Measurements from ENCODE around the gene FOXM1.

The FOXM1 gene, protein sequence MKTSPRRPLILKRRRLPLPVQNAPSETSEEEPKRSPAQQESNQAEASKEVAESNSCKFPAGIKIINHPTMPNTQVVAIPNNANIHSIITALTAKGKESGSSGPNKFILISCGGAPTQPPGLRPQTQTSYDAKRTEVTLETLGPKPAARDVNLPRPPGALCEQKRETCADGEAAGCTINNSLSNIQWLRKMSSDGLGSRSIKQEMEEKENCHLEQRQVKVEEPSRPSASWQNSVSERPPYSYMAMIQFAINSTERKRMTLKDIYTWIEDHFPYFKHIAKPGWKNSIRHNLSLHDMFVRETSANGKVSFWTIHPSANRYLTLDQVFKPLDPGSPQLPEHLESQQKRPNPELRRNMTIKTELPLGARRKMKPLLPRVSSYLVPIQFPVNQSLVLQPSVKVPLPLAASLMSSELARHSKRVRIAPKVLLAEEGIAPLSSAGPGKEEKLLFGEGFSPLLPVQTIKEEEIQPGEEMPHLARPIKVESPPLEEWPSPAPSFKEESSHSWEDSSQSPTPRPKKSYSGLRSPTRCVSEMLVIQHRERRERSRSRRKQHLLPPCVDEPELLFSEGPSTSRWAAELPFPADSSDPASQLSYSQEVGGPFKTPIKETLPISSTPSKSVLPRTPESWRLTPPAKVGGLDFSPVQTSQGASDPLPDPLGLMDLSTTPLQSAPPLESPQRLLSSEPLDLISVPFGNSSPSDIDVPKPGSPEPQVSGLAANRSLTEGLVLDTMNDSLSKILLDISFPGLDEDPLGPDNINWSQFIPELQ

DNA sequence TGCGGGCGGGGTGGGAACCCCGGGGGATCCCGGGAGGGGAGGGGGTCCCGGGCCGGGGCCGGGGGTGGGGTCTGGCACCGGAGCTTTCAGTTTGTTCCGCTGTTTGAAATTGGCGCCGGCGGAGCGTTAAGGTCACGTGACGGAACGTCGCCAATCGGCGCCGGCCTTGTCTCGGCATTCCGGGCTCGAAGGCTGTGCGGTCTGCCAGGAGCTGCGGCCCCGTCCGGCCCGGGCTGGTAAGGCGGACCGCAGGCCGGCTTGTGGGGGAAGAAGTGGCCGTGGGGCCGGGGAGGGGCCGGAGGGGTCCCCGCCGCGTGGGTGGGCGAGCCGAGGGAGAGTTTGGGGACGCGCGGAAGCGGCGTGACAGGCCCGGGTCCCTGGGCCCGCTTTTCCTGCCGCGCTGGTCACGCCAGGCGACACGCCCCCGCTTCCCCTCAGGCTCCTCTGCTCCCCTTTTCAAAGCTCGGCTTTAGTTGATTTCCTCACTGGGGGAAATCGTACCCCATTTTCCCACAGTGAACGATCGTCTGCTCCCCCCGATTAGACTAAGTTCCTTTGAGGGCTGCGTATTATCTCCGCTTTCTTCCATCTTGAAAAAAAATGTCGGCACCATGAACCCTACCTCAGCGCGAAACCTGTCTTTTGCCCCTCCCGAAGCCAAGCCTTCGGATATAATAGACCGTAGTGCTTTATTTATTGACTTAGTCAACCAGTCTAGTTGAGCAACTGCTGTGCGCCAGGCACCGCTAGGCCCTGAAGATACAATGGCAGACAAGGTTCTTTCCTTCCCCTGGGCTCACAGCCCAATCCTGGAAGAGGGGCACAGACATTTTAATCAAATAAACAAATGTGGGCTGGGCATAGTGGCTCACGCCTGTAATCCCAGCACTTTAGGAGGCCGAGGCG lies at the start of gene FOXM1, which contains the start of gene RHNO1:
TSS of gene FOXM1 (minus strand) at position 128 of the 906 bp plus-strand sequence. CDS start 2,696 bp downstream, outside the sequence.
TSS of gene RHNO1 (plus strand) at position 177 of the 906 bp plus-strand sequence. CDS start 8,144 bp downstream, outside the sequence.
- DNase-seq (ENCODE audit: low spot score): peak; percentile 98

DNA sequence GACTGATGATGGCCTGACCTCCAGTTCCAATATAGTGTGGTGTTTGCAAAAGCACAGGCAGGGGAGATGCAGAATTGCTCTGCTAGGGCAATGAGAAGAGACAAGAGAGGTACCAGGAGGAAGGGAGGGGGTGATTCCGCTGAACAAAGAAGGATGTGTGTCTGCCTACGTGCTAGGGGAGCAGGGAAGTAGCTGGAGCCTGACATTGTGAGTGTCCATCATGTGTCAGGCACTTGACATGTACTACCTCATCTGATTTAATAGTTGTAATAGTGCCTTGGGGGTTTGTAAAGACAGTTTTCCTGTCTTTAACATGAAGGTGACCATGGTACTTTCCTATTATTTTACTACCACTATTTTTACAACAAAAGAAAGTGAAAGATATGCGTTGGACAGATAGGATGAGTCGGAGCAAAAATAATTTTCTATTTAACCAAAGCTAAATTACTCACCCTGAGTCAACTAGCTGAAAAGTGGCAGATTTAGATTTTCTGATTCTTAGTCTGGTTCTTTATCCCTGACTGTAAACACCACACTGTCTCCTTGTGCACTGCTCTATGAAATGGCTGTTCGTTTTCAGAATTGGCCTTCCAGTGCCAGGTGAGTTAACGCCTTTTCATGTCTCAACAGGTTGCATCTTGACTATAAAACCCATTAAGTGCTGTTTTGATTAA lies 48.5 kb upstream of the FOXM1 start:
- DNase-seq (ENCODE audit: low spot score): peak; percentile 41

DNA sequence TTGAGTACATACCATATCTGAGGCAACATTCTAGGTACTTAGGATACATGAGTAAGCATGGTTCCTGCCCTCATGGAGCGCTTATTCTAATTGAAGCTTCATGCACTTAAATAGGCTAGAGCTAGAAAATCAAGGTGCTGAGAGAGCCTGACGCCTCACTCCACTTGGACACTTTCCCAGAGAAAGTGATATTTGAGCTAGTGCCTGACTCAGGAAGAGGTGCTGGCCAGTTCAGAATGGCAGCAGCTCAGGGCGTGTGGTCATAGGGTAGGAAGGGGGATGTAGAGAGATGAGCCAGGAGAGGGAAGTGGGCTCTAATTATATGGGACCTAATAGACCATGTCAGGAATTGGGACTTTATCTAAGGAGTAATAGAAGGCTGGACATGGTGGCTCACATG lies 47.0 kb upstream of the FOXM1 start:
- DNase-seq (ENCODE audit: low spot score): peak; percentile 31

DNA sequence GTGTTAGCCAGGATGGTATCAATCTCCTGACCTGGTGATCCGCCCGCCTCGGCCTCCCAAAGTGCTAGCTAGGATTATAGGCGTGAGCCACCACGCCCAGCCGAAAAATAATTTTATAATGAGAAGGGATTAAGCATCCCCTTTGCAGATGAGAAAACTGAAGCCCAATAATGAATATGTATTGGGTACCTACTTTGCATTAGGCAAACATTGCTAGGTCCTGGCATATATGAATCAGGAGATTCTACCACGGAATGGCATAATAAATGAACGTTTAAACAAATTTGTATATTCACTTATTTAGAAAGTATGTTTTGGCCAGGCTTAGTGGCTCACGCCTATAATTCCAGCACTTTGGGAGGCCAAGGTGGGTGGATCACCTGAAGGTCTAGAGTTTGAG lies 46.1 kb upstream of the FOXM1 start:
- no peak for DNase-seq (ENCODE audit: low spot score)

DNA sequence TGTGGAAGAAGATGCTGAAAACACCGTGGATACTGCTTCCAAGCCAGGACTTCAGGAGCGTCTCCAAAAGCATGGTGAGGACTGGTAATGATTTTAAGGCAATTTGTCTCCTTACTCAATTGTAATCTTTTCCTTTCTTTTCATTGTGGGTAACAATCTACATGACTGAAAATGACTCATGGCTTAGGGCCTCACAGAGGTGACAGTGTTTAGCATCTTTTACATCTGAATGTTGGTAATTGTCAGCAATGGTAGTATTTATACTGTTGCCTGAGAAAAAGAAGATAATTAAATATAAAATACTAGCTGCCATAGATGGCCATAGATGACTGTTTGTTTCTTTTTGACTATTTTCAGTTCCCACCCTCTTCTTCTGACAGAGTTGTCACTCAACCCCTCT lies 45.4 kb upstream of the FOXM1 start:
- no peak for DNase-seq (ENCODE audit: low spot score)

DNA sequence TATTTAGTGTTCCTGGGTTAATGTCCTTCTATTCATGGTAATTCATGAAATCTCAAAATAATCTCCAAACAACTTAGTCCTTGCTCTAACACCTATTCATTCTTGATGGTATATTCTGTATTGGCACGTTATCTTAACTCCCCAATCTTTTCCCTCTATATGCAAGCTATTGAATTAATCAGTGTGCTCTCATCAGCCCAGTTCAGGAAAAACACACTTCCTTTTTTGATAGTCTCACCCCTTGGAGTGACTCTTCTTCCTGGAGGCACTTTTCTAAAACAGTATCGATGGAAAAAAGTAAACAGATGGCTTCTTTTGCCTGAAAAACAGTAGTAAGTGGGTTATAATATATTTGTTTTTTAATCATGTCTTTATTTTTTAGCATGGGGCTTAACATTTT lies 42.3 kb upstream of the FOXM1 start:
- no peak for DNase-seq (ENCODE audit: low spot score)

DNA sequence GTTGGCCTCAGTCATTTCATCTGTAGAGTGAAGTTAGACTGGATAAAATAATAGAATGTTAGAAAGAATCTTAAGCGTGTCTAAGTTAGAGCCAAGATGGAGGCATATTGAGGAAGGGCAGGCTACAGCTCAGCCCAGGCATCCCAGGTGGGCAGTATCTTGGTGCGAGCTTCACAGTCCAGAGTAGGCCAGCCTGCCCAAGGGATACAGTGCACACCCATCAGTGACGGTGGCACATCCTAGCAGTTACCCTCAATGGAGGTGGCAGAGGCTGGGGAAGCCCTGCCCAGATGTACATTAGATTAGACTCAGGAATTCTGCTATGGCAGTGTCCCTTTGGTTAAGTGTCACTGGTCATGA lies 35.2 kb upstream of the FOXM1 start:
- no peak for DNase-seq (ENCODE audit: low spot score)

DNA sequence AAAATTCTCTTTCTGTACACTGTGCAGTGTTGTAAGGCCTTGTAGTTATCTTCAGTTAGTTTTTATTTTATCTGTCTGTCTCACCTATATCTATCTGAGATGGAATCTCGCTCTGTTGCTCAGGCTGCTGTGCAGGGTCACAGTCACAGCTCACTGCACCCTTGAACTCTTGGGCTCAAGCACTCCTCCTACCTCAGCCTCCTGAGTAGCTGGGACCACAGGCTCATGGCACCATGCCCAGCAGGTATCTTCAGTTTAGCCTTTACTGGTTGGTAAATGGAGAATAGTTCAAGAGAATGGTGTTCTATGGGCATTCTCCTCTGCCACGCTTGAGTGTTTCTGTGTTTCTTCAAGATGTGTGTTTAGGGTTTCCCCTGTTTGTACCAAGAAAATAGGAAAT lies 27.3 kb upstream of the FOXM1 start:
- DNase-seq (ENCODE audit: low spot score): no peak

DNA sequence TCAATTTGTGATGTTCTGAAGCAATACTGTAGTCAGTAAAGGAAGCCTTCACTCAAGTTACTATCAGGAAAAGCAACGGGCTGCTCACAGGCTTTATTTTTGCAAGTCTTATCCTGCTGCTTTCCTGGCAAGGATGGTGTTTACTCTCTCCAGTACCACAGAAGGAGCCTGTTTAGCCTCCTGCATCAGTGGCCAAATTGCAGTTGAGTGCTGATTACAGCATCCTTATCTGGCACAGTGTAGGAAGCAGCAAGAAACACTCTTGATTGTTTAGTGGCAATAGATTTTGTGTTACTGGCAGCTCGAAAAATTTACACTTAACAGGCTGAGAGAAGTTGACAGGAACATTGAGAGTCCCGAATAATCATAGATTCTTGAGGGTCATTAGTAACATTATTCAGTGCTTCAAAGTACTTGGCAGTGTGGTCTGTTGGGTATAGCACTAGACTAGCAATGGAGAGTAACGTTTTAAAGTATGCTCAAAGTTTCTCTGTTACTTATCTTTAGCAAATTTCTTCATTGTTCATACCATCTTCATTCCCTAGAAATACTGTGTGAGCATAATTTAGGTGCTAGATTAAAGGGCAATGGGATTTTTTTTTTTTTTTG lies 25.4 kb upstream of the FOXM1 start:
- DNase-seq (ENCODE audit: low spot score): peak; percentile 17

DNA sequence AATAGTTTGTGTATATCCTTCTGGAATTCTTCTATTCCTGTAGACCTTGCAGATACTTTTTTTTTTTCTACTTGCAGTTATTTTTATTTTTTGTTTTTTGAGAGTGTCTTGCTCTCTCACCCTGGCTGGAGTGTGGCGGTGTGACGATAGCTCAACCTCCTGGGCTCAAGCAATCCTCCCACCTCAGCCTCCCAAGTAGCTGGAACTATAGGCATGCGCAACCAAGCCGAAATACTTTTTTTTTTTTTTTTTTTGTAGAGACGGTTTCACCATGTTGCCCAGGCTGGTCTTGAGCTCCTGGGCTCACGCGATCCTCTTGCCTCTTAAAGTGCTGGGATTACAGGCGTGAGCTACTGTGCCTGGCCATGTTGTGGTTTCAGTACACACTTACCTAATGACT lies 23.7 kb upstream of the FOXM1 start:
- no peak for DNase-seq (ENCODE audit: low spot score)

DNA sequence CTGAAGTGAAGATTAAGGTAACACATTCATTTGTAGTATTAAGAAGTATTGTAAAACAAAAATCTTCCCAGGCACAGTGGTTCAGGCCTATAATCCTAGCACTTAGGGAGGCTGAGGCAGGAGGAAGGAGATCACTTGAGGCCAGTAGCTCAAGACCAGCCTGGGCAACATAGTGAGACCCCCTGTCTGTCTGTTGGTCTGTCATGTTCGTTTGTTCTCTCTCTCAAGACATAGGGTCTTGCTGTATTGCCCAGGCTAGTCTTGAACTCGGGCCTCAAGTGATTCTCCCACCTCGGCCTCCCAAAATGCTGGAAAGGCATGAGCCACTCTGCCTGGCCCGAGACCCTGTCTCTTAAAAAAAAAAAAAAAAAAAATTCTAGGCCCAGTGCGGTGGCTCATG lies 20.4 kb upstream of the FOXM1 start:
- no peak for DNase-seq (ENCODE audit: low spot score)

DNA sequence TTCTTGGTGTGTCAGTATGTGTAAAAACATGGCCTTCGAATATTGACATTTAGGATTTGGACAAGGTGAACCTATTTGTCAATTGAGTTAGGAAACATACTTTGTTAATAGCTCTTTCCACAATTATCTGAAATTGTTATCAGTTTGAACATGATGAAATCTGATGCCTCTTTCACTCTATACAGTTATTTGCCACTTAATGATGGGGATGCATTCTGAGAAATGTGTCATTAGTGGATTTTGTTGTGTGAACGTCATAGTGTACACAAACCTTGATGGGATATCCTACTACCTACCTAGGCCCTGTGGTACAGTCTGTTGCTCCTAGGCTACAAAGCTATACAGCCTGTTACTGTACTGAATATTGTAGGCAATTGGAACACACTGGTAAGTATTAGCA lies 18.5 kb upstream of the FOXM1 start:
- no peak for DNase-seq (ENCODE audit: low spot score)

DNA sequence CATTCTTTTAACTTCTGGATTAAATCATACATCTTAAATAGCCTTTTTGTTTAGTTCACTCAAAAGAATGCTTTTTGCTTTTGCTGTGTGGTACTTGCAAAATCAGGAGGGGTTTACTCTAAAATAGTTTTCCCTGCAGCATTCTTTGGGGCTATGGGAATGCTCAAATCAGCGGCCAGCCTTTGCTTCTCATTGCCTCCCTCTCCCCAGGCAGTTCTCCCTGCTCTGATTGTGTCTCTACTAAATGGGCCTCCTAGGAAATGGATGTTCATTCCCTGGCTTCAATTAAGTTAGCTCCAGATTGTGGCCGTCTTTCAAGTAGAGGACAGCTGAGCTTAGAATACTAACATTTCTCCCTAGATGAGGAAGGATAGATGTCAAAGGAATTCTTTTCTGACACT lies 18.1 kb upstream of the FOXM1 start:
- peak; percentile 13 for DNase-seq (ENCODE audit: low spot score)

DNA sequence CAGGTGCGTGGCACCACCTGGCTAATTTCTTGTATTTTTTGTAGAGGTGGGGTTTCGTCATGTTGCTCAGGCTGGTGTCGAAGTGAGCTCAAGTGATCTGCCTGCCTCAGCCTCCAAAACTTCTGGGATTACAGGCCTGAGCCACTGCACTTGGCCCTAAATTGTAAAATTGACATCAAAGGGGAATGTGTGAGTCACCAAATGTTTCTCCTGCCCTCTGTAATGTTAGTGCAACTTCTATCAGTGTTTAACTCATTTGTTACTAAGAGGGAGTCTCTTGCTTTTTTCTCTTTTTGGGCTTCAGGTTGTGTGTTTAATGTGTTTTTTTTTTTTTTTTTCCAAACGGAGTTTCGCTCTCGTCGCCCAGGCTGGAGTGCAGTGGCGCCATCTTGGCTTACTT lies 16.0 kb upstream of the FOXM1 start:
- DNase-seq (ENCODE audit: low spot score): peak; percentile 45

DNA sequence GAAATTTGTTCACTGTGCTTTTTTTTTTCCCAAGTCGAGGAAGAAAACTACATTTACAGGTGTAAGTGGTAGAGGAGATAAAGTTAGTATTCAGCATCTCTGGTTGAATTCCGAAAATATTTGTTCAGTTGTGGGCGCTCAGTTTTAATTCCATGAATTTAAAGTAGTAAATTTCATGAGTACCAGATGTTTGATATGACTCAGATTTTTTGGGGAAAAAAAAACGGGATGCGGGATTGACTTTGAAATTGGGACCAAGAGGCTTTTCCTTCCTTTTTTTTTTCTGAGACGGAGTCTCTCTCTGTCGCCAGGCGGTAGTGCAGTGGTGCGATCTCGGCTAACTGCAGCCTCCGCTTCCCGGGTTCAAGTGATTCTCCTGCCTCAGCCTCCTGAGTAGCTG lies 15.3 kb upstream of the FOXM1 start:
- DNase-seq (ENCODE audit: low spot score): no peak

DNA sequence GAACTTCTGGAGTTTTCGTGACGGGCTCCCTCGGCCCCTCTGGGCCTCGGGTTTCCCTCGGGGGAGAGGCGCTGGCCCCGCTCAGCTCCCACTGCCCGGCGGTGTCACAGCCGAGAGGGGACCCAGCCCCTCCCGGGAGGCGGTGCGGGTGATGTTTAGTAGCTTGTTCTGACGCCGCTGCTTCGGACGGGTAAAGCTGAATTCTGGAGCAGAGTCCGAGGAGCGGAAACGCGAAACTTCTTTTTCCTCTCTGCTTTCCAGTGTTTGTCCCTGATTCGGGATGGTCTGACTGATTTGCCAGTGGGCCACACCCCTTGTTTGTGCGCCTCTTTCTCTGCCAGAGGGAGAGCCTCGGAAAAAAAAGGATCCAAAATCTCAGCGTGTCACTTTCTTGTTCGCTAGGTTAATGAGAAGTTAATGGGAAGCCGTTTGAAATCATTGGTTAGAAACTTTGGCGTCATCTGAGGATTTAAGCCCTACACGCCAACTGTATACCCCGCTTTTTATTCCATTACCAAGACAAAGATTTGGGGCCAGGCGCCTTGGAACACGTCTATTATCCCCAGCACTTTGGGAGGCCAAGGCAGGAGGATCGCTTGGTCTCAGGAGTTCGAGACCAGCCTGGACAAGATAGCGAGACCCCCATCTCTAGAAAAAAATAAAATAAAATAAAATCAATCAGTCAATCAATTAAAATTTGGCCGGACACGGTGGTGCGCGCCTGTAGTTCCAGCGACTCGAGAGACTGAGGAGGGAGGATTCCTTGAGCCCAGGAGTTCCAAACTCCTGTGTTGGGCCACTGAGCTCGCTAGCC lies 14.5 kb upstream of the FOXM1 start:
- peak; percentile 54 for DNase-seq (ENCODE audit: low spot score)

DNA sequence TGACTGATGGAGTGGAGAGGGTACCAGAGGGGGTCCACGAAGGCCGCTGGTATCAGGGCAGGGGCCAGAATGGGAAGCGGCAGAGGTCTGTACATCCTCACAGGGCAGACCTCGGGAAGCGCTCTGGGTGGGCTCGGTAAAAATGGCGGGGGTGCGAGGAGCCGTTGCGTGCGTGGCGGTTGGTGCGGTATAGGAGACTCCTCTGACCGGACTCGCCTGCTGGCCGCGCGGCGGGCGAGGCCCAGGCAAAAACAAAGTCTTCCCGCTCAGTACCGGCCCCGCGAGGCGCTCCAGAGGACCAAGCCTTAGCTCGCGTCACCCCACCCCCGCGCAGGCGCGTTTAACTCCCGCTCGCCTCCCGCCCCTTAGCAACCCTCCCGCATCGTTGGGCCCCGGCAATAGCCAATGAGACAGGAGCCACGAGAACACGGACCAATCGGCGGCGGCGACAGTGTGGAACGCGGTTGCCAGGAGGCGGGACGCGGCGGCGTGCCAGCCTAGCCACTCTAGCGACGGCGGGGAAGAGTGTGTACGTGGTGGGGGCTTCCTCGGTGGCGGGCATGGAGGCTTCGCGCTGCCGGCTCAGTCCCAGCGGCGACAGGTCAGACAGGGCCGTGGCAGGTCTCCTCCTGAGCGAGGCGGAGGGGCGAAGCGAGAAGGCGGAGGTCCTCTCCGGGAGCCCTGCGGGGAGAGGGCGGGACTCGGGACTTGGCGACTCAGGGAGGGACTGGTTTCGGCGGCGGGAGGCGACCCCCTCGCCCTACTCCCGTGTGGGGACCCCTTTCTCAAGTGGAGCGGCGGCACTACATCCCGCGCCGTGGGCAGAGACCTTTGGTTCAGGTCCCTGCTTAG lies 13.6 kb upstream of the FOXM1 start, which contains the start of gene TULP3:
TSS of gene TULP3 (plus strand) at position 504 of the 852 bp plus-strand sequence. CDS start at position 561, 57 bp downstream.
- DNase-seq (ENCODE audit: low spot score): peak; percentile 99

DNA sequence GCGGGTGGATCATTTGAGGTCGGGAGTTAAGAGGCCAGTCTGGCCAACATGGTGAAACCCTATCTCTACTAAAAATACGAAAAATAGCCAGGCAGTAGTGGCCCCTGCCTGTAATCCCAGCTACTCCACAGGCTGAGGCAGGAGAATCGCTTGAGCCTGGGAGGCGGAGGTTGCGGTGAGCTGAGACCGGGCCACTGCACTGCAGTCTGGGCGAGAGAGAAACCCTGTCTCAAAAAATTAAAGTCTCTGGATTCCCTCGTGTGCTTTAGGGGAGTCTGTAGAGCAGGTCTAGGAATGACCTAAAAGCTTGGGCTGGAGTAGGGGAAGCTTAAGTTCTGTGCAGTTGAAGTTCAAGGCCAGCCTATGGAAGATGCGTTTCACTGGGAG lies 13.0 kb upstream of the FOXM1 start:
- DNase-seq (ENCODE audit: low spot score): no peak

DNA sequence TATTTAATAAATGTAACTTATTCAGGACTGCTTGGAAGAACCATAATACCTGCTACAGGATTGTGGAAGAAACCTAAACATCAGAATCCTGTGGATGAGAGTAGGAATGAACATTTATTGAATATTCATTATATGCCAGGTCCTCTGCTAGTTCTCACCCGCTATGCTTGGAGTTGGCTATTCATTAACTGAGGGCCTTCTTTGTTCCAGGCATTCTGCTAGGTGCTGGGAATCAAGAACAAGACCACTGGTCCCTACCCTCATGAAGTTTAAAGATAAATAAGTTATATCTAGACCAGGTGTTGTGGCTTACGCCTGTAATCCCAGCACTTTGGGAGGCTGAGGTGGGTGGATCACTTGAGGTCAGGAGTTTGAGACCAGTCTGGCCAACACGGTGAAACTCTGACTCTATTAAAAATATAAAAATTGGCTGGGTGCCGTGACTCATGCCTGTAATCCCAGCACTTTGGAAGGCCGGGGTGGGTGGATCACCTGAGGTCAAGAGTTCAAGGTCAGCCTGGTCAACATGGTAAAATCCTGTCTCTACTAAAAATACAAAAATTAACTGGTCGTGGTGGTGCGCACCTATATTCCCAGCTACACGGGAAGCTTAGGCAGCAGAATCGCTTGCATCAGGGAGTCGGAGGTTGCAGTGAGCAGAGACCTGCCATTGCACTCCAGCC lies 9.9 kb upstream of the FOXM1 start:
- DNase-seq (ENCODE audit: low spot score): no peak
